Mucosa of descending colon (tissue), 3 donors: ENCODE data around the gene TCF7L2. TPM values are rescaled to one million over a fixed set of nuclear protein-coding genes. Genes with fewer than 3 reads are reported as not detected.

Experiments used
- ATAC-seq: fragments of 200-7000 bp; cut with Tn5 transposase; one replicate; pipeline ENCODE4 v1.9.1; 2020; ENCODE audit warnings: mild to moderate bottlenecking, moderate library complexity
- DNase-seq, 3 donors: peaks; one replicate each; pipeline ENCODE4 v3.0.0-alpha.2; 2020
- H3K36me3 ChIP-seq: fragments of 200-600 bp; one replicate; pipeline ENCODE4 v1.8.0; 2021; ENCODE audit warnings: low read depth, mild to moderate bottlenecking
- H3K4me1 ChIP-seq: fragments of 200-600 bp; one replicate; pipeline ENCODE4 v1.8.0; 2021; ENCODE audit warnings: low read depth, mild to moderate bottlenecking
- H3K4me3 ChIP-seq: fragments of 200-600 bp; one replicate; pipeline ENCODE4 v1.8.0; 2021; ENCODE audit warnings: mild to moderate bottlenecking
- H3K9me3 ChIP-seq: fragments of 200-600 bp; one replicate; pipeline ENCODE4 v1.8.0; 2021; ENCODE audit warnings: mild to moderate bottlenecking
- CTCF ChIP-seq: fragments of 200-600 bp; IDR thresholded peaks from one replicate; pipeline ENCODE4 v1.8.0; 2022; ENCODE audit warnings: antibody characterized with exemption, mild to moderate bottlenecking
- intact Hi-C, 2 donors: fragments of 100-400 bp; cut with DNase I in 1 of 2; cut with micrococcal nuclease in 1 of 2; formaldehyde crosslinking; loops; one replicate each; pipeline versions ENCODE4 v1.11.0 to v1.11.1; 2022; cut with DNase I, micrococcal nuclease
- total RNA-seq, 3 donors: library from RNA; stranded (reverse); fragmentation: NEBNext Ultra II Directional in 2 of 3; extraction: Animal tissue kit (Norgen Biotek cat#: 25700) in 2 of 3; gene quantifications; one replicate each; pipeline versions ENCODE4 v1.2.1 to v1.2.4, GENCODE V29; 2021 to 2023
- donor health status: DM: no; HTN: no; CAD: no; lungs with moderate emphysema.
- donor health status: DM: no; HTN: no; CAD: no.
- donor health status: DM: no; HTN: yes; CAD: no.

TCF7L2 gene
- total RNA-seq, 3 donors from 2014 or later = 99.6 to 182 (median 102) TPM

- intact Hi-C loops = no loop called here
- no peak overlapping the region for H3K4me3 ChIP-seq
- DNase-seq (peak in 1 of 3 donors; percentile 68), ATAC-seq (peak; percentile 88)
- TF ChIP-seq CTCF = no peak
- H3K36me3 ChIP-seq = no peaks in the 10 kb centered on the region
- H3K4me1 ChIP-seq = peaks cover 16% of the 10 kb centered on the region
- no peaks in the 10 kb centered on the region for H3K9me3 ChIP-seq
These were observed 88.1 kb downstream of the TCF7L2 start for GRCh38 chr10:113038183-113038582.

- H3K36me3 ChIP-seq = no peaks in the 10 kb centered on the region
These were observed 88.9 kb downstream of the TCF7L2 start for GRCh38 chr10:113038985-113039384.

GRCh38 chr10:113041324-113041723, 91.3 kb downstream of the TCF7L2 start:
- ATAC-seq = no peak
- no peaks in the 10 kb centered on the region for H3K36me3 ChIP-seq
- H3K4me1 ChIP-seq = no peaks in the 10 kb centered on the region
- intact Hi-C loops = no loop called here
- DNase-seq = no peak
- no peaks in the 10 kb centered on the region for H3K9me3 ChIP-seq
- TF ChIP-seq CTCF = no peak
- H3K4me3 ChIP-seq = no peak overlapping the region

More at GRCh38 chr10:113038985-113039384, 88.9 kb downstream of the TCF7L2 start:
- Histone ChIP-seq H3K9me3 (no peaks in the 10 kb centered on the region), H3K4me1 (peaks cover 16% of the 10 kb centered on the region), H3K4me3 (no peak overlapping the region)
- DNase-seq (no peak), ATAC-seq (no peak)
- intact Hi-C loops = no loop called here
- TF ChIP-seq CTCF = no peak

- Histone ChIP-seq H3K4me3 (no peak overlapping the region), H3K36me3 (no peaks in the 10 kb centered on the region), H3K4me1 (no peaks in the 10 kb centered on the region), H3K9me3 (no peaks in the 10 kb centered on the region)
- no peak for ATAC-seq
- TF ChIP-seq CTCF = no peak
- no peak for DNase-seq
- intact Hi-C loops = no loop called here
These were observed 92.0 kb downstream of the TCF7L2 start for GRCh38 chr10:113041841-113042750.

- no peak for DNase-seq
- no peak for ATAC-seq
- H3K4me1 ChIP-seq = no peaks in the 10 kb centered on the region
These were observed 92.8 kb downstream of the TCF7L2 start for GRCh38 chr10:113042868-113043267.

More at GRCh38 chr10:113042868-113043267, 92.8 kb downstream of the TCF7L2 start:
- TF ChIP-seq CTCF = no peak
- Histone ChIP-seq H3K36me3 (no peaks in the 10 kb centered on the region), H3K9me3 (no peaks in the 10 kb centered on the region), H3K4me3 (no peak overlapping the region)
- intact Hi-C loops = no loop called here
